TTC549 (cell line): ENCODE data around the gene ENDOV.

Experiments used
- FAIRE-seq: peaks from 2 replicates; lab custom pipeline; 2012; peaks lifted over from hg19 to GRCh38; lab: Jason Lieb, UNC

The ENDOV gene

GRCh38 chr17:80431246-80432195 lies 16.6 kb downstream of the ENDOV start:
- no peak for FAIRE-seq

DNA sequence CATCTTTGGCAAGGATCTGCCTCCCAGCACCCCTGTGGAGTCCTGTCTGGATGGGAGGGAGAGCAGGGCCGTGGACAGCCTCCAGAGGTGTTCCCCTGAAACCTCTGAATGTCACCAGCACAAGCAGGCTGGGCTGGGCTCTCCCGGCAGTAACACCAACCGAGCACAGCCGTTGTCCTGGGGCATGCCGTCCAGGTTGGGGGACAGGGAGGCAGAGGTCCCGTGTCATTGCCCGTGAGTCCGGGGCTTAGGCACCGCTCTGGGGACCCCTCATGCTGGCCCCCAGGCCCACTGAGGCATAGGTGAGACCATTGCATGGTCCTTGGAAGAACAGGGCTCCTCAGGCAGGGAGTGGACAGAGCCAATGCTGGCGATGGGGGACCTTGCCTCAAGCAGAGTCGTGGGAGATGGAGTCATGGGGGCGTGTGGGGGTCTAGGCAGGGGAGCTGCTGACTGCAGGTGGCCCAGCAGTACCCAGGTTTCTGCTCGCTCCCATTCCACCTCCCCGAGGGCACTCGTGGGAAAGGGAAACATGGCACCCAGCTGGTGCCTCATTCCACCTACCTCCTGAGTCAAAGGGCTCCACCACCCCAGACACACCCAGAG lies 17.5 kb downstream of the ENDOV start:
- FAIRE-seq = no peak

DNA sequence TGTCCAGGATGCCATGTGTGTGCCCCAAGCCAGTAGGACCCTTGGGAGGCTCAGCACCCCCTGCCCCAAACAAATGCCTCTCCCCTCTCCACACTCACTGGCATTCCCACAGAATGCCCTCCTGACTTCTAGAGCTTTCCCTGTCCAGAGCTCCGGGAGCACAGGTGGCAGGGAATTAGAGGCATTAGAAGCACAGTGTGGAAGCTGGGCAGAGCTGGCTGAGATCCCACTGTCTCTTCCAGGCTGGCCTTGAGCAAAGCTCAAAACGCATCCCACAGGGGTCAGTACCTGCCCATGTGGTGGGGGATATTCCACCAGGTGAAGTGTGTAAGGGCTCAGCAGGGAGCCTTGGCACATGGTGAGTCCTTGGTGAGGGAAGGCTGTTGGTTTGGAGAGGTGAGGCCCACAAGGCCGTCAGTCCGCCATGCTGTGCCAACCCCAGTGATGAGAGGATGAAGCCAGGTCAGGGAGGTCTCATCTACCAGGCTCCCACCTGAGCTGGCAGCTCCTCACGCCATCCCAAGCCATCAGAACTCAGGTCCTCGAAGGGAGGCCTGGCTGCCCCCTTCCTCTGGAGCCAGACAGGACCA lies 18.1 kb downstream of the ENDOV start:
- FAIRE-seq = no peak

DNA sequence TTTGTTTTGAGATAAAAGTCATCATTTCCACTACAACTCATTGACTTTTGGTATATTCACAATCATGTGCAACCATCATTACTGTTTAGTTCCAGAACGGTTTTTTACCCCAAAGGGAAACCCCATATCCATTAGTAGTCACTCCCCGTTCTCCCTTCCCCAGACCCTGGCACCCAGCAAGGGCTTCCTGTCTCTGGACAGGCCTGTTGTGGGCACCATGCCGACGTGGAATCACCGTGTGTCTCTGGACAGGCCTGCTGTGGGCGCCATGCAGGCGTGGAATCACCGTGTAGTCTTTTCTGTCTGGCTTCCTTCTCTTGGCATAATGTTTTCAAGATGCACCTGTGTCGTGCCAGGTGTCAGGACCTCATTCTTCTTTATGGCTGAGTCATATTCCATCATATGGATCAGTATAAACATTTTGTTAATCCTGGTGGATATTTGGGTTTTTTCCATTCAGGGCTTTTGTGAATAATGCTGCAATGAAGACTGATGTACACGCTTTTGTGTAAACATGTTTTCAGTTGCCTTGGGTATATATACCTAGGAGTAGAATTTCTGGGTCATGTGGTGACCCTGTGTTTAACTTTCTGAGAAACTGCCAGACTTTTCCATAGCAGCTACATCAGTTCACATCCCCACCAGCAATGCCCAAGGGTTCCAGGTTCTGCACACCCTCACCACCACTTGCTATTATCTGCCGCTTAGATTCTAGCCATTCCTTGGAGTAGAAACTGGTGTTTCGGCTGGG lies 19.1 kb downstream of the ENDOV start:
- FAIRE-seq = no peak

GRCh38 chr17:80437532-80437931 lies 22.6 kb downstream of the ENDOV start:
- FAIRE-seq = no peak

DNA sequence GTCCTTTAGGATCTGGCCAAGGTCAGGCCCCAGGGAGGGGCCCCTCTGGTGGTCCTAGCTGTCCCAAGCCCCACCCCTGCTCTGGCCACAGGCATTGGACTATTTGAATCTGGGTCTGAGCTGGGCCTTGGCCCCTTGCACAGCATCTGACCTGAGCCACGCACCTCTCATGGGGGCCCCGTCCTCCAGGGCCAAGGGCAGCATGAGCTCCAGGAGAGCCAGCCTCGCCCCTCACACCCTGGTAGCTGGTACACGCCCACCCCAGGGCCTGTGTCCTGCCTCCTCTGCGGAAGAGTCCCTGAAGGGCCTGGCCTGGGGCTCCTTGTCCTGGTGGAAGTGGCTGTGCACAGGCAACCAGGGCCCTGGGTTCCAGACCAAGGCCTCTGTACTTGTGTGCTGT lies 23.8 kb downstream of the ENDOV start:
- no peak for FAIRE-seq

GRCh38 chr17:80439499-80439898 lies 24.5 kb downstream of the ENDOV start:
- FAIRE-seq = no peak

- no peak for FAIRE-seq
These were observed 26.2 kb downstream of the ENDOV start for GRCh38 chr17:80441133-80441578.

- FAIRE-seq = no peak
These were observed 26.8 kb downstream of the ENDOV start for GRCh38 chr17:80441598-80442322.

DNA sequence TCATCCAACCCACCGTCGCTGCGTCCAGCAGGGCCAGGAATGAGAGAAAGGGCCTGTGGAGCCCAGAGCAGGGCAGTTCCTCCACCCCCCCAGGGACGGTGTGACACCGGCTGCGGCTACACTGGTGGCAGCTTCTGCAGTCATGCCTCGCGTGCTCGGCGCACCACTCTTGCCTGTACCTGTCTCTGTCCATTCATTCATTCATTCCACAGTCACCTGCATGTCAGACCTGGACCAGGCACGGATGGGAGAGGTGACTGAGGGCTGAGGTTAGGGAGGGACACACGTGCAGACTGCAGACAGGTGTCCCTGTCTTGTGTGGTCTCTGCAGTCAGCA lies 27.3 kb downstream of the ENDOV start:
- FAIRE-seq = no peak

GRCh38 chr17:80442764-80443163 lies 27.8 kb downstream of the ENDOV start:
- FAIRE-seq = no peak

- FAIRE-seq = no peak
These were observed 28.5 kb downstream of the ENDOV start for GRCh38 chr17:80443498-80443897.

DNA sequence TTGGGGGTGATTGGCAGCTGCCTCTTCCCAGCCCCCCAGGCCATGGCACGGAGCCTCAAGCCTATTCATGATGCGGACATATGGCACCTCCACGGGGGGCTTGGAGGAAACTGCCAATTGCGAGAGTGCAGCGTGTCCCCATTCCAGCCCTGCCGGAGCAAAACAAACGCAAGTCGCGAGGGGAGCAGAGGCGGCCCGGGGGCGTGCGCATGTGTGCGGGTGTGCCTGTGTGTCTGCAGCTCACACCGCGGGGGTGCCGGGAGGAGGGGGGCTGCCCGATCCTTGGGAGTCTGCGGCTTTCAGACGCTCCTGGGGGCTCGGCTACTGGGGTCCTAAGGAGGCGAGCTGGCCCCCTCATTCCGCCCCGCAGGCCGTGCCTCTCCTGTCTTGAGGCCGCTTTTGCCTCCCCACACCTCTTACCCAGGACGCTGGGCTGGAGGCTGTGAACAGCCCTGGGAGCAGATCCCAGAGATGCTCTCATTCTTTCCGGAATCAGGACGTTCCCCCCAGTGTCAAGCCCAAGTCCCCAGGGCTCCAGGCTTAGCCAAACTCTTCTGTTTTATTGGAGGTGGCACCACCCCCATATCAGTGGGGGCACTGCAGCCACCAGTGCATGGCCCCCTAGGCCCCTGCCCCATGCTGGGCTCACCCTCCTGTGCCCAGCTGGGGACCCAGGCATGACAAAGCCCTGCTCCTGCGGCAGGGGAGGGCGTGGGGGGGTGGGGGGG lies 29.1 kb downstream of the ENDOV start:
- no peak for FAIRE-seq

GRCh38 chr17:80444644-80444979 lies 29.6 kb downstream of the ENDOV start:
- FAIRE-seq = no peak

DNA sequence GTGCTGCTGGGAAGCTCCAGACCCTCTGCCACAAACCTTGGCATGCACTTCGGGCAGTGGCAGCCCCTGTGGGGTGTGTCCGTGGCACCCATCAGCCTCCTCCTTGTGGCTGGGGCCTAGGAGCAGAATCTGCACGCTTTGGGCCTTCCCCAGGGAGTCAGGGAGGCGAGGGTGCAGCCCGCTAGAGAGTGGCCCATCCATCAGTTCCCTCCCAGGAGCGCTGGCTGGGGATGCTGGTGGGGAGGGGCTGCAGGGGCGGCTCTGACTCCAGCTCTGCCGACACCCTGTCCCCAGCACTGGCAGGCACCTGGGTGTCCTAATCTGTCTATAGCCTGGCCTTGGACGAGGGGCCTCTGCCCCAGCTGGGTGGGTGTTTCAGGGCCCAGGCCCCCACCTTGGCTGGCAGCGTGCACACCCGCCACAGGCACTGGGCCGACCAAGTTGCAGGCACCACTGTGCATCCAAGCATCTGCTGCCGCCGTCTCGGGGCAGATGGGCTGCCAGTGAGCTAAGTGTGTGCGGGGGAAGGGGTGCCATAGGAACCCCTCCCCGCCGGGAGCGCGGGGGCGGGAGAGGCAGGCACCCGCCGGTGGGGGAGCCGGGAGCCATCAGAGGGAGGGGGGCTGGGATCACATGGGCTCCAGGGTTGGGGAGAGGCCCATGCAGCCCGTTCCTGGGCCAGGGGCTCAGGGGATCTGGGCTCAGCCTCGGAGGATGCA lies 30.2 kb downstream of the ENDOV start:
- no peak for FAIRE-seq

DNA sequence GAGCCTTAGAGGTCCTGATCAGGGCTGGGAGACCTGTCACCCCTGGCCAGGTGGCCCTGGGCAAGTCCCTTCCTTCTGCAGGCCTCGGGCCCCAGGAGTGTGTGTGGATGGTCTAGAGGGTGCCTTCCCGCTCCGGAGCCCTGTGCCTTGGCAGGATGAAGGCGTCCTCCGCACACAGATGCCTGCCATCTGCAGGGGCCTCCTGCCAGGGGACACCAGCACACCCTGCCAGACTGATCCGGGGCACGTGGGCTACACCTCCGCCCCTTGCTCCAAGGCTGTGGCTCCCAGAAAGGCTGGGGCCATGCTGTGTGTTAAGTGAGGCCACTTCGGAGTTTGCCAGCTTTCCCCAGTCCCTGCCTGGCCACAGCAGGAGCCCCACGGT lies 30.8 kb downstream of the ENDOV start:
- no peak for FAIRE-seq

GRCh38 chr17:80446645-80447405 lies 31.9 kb downstream of the ENDOV start:
- no peak for FAIRE-seq

DNA sequence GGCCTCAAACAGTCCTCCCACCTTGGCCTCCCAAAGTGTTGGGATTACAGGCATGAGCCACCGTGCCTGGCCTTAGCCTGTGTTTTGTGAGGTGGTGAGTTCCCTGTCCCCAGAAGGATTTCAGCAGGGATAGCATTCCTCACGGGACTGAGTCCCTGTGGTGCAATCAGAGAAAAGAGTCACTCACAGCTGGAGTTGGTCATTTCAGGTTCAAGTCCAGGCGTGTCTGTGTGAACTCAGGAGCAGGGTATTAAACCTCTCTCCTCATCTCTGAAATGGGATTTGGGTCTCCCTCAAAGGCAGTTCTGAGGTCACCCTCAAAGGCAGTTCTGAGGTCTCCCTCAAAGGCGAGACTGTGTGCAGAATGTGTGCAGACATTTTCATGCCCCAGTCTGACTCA lies 32.8 kb downstream of the ENDOV start:
- no peak for FAIRE-seq

- no peak for FAIRE-seq
These were observed 34.4 kb downstream of the ENDOV start for GRCh38 chr17:80449194-80449929.
